ENCODE measurements around the gene MINDY4. TPM values are rescaled to one million over a fixed set of nuclear protein-coding genes. Genes with fewer than 3 reads are reported as not detected.

The MINDY4 gene
- total RNA-seq, 1 donor from 2014 or later: 4.1 TPM

DNA sequence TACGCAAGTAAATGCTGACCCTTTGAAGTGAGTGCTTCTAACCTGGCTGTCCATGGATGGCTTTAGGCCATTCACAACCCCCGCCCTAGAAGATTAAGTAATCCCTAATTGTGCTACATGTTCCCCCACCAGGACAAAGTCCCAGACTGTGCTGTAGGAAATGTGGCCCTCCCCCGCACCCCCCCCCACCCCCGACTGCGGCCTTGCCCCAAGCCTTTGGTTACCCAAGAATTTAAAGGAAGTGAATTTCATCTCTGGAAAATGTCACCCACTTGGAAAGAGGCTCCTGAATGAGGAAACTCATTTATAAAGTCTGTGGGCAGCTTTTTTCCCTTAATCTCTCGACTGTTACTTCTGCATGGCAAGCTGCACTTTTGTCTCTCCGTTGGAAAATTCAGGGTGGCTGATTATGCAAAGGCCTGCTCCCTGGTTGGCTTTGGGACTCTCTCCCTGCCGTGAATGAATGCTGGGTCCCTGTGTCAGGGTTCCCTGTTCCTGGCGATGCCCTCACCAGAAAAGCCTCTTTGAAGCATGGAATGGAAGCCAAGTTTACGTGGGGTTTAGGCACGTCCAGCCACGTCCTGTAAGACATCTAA lies 109.0 kb downstream of the MINDY4 start:
- Histone ChIP-seq H2AFZ (ENCODE audit: low read depth, low read length) (no peak overlapping the region), H3K4me1 (ENCODE audit: insufficient read depth, low read length) (no peaks in the 10 kb centered on the region), H3K27ac (ENCODE audit: low read depth, low read length) (no peak overlapping the region), H4K20me1 (ENCODE audit: insufficient read depth, low read length) (no peaks in the 10 kb centered on the region), H3K27me3 (ENCODE audit: insufficient read depth, low read length) (no peaks in the 10 kb centered on the region), H3K4me2 (ENCODE audit: low read length) (no peak overlapping the region), H3K9ac (ENCODE audit: low read length) (no peak overlapping the region), H3K79me2 (ENCODE audit: insufficient read depth, low read length) (no peaks in the 10 kb centered on the region), H3K36me3 (ENCODE audit: insufficient read depth, low read length) (no peaks in the 10 kb centered on the region), H3K9me3 (ENCODE audit: insufficient read depth, low read depth, low read length) (no peaks in the 10 kb centered on the region), H3K4me3 (ENCODE audit: insufficient read depth, low read depth, low read length) (no peak overlapping the region)
- no peak overlapping the region for H3K27ac Mint-ChIP-seq (ENCODE audit: unreplicated experiment)
- H3K4me1 Mint-ChIP-seq (ENCODE audit: low read depth, unreplicated experiment): peaks cover 21% of the 10 kb centered on the region
- TF ChIP-seq, protein P1, sequence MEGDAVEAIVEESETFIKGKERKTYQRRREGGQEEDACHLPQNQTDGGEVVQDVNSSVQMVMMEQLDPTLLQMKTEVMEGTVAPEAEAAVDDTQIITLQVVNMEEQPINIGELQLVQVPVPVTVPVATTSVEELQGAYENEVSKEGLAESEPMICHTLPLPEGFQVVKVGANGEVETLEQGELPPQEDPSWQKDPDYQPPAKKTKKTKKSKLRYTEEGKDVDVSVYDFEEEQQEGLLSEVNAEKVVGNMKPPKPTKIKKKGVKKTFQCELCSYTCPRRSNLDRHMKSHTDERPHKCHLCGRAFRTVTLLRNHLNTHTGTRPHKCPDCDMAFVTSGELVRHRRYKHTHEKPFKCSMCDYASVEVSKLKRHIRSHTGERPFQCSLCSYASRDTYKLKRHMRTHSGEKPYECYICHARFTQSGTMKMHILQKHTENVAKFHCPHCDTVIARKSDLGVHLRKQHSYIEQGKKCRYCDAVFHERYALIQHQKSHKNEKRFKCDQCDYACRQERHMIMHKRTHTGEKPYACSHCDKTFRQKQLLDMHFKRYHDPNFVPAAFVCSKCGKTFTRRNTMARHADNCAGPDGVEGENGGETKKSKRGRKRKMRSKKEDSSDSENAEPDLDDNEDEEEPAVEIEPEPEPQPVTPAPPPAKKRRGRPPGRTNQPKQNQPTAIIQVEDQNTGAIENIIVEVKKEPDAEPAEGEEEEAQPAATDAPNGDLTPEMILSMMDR (IDR thresholded peaks at IDR 0.05; ENCODE audit: insufficient read depth, low read depth, low read length): no peak
- no peak for TF ChIP-seq EZH2 (IDR thresholded peaks at IDR 0.05; ENCODE audit: insufficient read depth, low read length)
- no peak for DNase-seq (ENCODE audit: low read depth)
- FAIRE-seq: no peak
- H3K27me3 Mint-ChIP-seq (ENCODE audit: low read depth, unreplicated experiment): peaks cover 14% of the 10 kb centered on the region
- peaks cover 12% of the 10 kb centered on the region for H3K36me3 Mint-ChIP-seq (ENCODE audit: low read depth, unreplicated experiment)
- H3K9me3 Mint-ChIP-seq (ENCODE audit: unreplicated experiment): peaks cover 2% of the 10 kb centered on the region
- H3K4me3 Mint-ChIP-seq (ENCODE audit: unreplicated experiment): no peak overlapping the region

DNA sequence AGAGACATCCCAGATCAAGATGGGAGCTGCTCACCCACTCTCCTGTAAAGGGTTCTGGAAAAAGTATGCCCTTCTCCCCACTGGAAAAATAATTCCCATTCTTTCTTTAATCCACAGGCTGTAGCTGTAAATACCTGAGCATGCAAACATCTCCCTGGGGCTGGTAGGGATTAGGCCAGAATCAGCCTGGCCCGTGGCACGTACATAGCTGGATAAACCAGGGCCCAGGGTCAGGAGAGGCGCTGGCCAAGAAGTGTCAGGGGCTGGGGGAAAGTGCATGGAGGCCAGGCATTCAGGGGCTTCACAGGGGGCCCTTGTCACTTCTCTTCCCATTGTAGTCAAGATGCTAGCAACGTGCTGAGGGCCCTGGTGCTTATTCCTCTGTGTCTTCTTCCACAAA lies 109.7 kb downstream of the MINDY4 start:
- peaks cover 2% of the 10 kb centered on the region for H3K9me3 Mint-ChIP-seq (ENCODE audit: unreplicated experiment)
- H3K36me3 ChIP-seq (ENCODE audit: insufficient read depth, low read length): no peaks in the 10 kb centered on the region
- no peak overlapping the region for H2AFZ ChIP-seq (ENCODE audit: low read depth, low read length)
- peaks cover 5% of the 10 kb centered on the region for H3K36me3 Mint-ChIP-seq (ENCODE audit: low read depth, unreplicated experiment)
- H3K79me2 ChIP-seq (ENCODE audit: insufficient read depth, low read length): no peaks in the 10 kb centered on the region
- FAIRE-seq (no peak), DNase-seq (ENCODE audit: low read depth) (no peak)
- peaks cover 14% of the 10 kb centered on the region for H3K27me3 Mint-ChIP-seq (ENCODE audit: low read depth, unreplicated experiment)
- H3K4me3 ChIP-seq (ENCODE audit: insufficient read depth, low read depth, low read length): no peak overlapping the region
- TF ChIP-seq, protein P1 (IDR thresholded peaks at IDR 0.05; ENCODE audit: insufficient read depth, low read depth, low read length): no peak
- TF ChIP-seq EZH2 (IDR thresholded peaks at IDR 0.05; ENCODE audit: insufficient read depth, low read length): no peak
- no peak overlapping the region for H3K9ac ChIP-seq (ENCODE audit: low read length)
- no peak overlapping the region for H3K4me3 Mint-ChIP-seq (ENCODE audit: unreplicated experiment)
- no peak overlapping the region for H3K27ac Mint-ChIP-seq (ENCODE audit: unreplicated experiment)
- H4K20me1 ChIP-seq (ENCODE audit: insufficient read depth, low read length): no peaks in the 10 kb centered on the region
- H3K27ac ChIP-seq (ENCODE audit: low read depth, low read length): no peak overlapping the region
- peaks cover 21% of the 10 kb centered on the region for H3K4me1 Mint-ChIP-seq (ENCODE audit: low read depth, unreplicated experiment)
- H3K9me3 ChIP-seq (ENCODE audit: insufficient read depth, low read depth, low read length): no peaks in the 10 kb centered on the region
- H3K4me1 ChIP-seq (ENCODE audit: insufficient read depth, low read length): no peaks in the 10 kb centered on the region
- no peaks in the 10 kb centered on the region for H3K27me3 ChIP-seq (ENCODE audit: insufficient read depth, low read length)
- no peak overlapping the region for H3K4me2 ChIP-seq (ENCODE audit: low read length)

DNA sequence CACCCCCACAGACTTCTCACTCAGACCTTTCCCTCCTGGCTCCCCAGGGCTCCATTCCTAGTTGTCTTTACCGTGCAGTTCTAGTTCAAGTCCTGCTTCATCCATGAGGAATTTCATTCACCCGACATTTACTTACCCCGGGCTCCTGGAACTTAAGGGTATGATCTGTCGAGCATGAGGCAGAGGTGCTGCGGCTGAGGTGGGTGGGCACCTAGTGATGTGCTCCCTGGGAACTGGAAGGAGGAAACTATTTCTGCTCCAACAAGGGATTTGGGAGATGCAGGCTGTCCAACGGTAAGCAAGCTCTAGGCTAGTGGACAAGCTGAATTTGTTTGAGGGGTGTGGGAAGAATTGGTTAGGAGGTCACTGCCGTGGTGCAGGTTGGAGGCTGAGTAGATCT lies 110.2 kb downstream of the MINDY4 start:
- DNase-seq (ENCODE audit: low read depth) (no peak), FAIRE-seq (no peak)
- TF ChIP-seq, protein P1 (IDR thresholded peaks at IDR 0.05; ENCODE audit: insufficient read depth, low read depth, low read length): no peak
- TF ChIP-seq EZH2 (IDR thresholded peaks at IDR 0.05; ENCODE audit: insufficient read depth, low read length): no peak
- Mint-ChIP-seq H3K9me3 (ENCODE audit: unreplicated experiment) (peaks cover 2% of the 10 kb centered on the region), H3K27me3 (ENCODE audit: low read depth, unreplicated experiment) (peaks cover 17% of the 10 kb centered on the region), H3K36me3 (ENCODE audit: low read depth, unreplicated experiment) (peaks cover 4% of the 10 kb centered on the region), H3K4me1 (ENCODE audit: low read depth, unreplicated experiment) (peaks cover 21% of the 10 kb centered on the region), H3K4me3 (ENCODE audit: unreplicated experiment) (no peak overlapping the region), H3K27ac (ENCODE audit: unreplicated experiment) (no peak overlapping the region)
- peaks cover 1% of the 10 kb centered on the region for H3K27me3 ChIP-seq (ENCODE audit: insufficient read depth, low read length)
- no peak overlapping the region for H3K9ac ChIP-seq (ENCODE audit: low read length)
- no peak overlapping the region for H3K27ac ChIP-seq (ENCODE audit: low read depth, low read length)
- no peak overlapping the region for H2AFZ ChIP-seq (ENCODE audit: low read depth, low read length)
- H3K9me3 ChIP-seq (ENCODE audit: insufficient read depth, low read depth, low read length): no peaks in the 10 kb centered on the region
- H3K4me3 ChIP-seq (ENCODE audit: insufficient read depth, low read depth, low read length): no peak overlapping the region
- no peaks in the 10 kb centered on the region for H4K20me1 ChIP-seq (ENCODE audit: insufficient read depth, low read length)
- no peaks in the 10 kb centered on the region for H3K36me3 ChIP-seq (ENCODE audit: insufficient read depth, low read length)
- H3K4me2 ChIP-seq (ENCODE audit: low read length): no peak overlapping the region
- no peaks in the 10 kb centered on the region for H3K79me2 ChIP-seq (ENCODE audit: insufficient read depth, low read length)
- H3K4me1 ChIP-seq (ENCODE audit: insufficient read depth, low read length): no peaks in the 10 kb centered on the region
